ENCODE measurements around the gene MTUS2.

The MTUS2 gene

GRCh38 chr13:28991764-28992163 is 171.6 kb downstream of the MTUS2 start:
- H3K4me2 ChIP-seq (ENCODE audit: low read depth, low read length, poor library complexity, severe bottlenecking), result no peak overlapping the region
- TF ChIP-seq EZH2phosphoT487 (conservative IDR thresholded peaks at IDR 0.05; ENCODE audit: low read length) (no peak), CTCF (IDR thresholded peaks at IDR 0.05; ENCODE audit: insufficient read depth, low read length, poor library complexity, severe bottlenecking) (no peak)
- no peak overlapping the region for H2AFZ ChIP-seq (ENCODE audit: low read depth, low read length, severe bottlenecking)

GRCh38 chr13:29000826-29001225 is 180.7 kb downstream of the MTUS2 start:
- Histone ChIP-seq H3K9ac (ENCODE audit: low read length) (no peak overlapping the region), H3K9me3 (ENCODE audit: insufficient read depth, low read length) (no peaks in the 10 kb centered on the region), H3K4me2 (ENCODE audit: low read depth, low read length, poor library complexity, severe bottlenecking) (no peak overlapping the region), H3K79me2 (ENCODE audit: insufficient read depth, low read length) (no peaks in the 10 kb centered on the region), H3K36me3 (ENCODE audit: low read length) (no peaks in the 10 kb centered on the region), H3K4me3 (ENCODE audit: insufficient read depth, low read length, poor library complexity, severe bottlenecking) (no peak overlapping the region), H2AFZ (ENCODE audit: low read depth, low read length, severe bottlenecking) (no peak overlapping the region), H3K27ac (ENCODE audit: low read depth, low read length) (no peak overlapping the region), H3K9me2 (replicated peaks; ENCODE audit: insufficient read depth, low read length) (no peaks in the 10 kb centered on the region), H3F3A (ENCODE audit: insufficient read depth) (no peaks in the 10 kb centered on the region), H4K20me1 (ENCODE audit: low read depth, low read length) (no peaks in the 10 kb centered on the region), H3K27me3 (ENCODE audit: low read length) (no peaks in the 10 kb centered on the region)
- TF ChIP-seq EZH2phosphoT487 (conservative IDR thresholded peaks at IDR 0.05; ENCODE audit: low read length) (no peak), CTCF (IDR thresholded peaks at IDR 0.05; ENCODE audit: insufficient read depth, low read length, poor library complexity, severe bottlenecking) (no peak)

More at GRCh38 chr13:28991764-28992163, 171.6 kb downstream of the MTUS2 start:
- no peaks in the 10 kb centered on the region for H3K9me2 ChIP-seq (replicated peaks; ENCODE audit: insufficient read depth, low read length)
- H4K20me1 ChIP-seq (ENCODE audit: low read depth, low read length), result no peaks in the 10 kb centered on the region
- H3F3A ChIP-seq (ENCODE audit: insufficient read depth), result no peaks in the 10 kb centered on the region
- no peaks in the 10 kb centered on the region for H3K27me3 ChIP-seq (ENCODE audit: low read length)
- no peaks in the 10 kb centered on the region for H3K79me2 ChIP-seq (ENCODE audit: insufficient read depth, low read length)
- H3K27ac ChIP-seq (ENCODE audit: low read depth, low read length), result no peak overlapping the region
- no peak overlapping the region for H3K9ac ChIP-seq (ENCODE audit: low read length)
- H3K9me3 ChIP-seq (ENCODE audit: insufficient read depth, low read length), result no peaks in the 10 kb centered on the region
- H3K36me3 ChIP-seq (ENCODE audit: low read length), result no peaks in the 10 kb centered on the region
- H3K4me3 ChIP-seq (ENCODE audit: insufficient read depth, low read length, poor library complexity, severe bottlenecking), result no peak overlapping the region

GRCh38 chr13:29005035-29005762 is 185.1 kb downstream of the MTUS2 start:
- H3K27me3 ChIP-seq (ENCODE audit: low read length), result no peaks in the 10 kb centered on the region
- no peak overlapping the region for H3K4me2 ChIP-seq (ENCODE audit: low read depth, low read length, poor library complexity, severe bottlenecking)
- H3K9me2 ChIP-seq (replicated peaks; ENCODE audit: insufficient read depth, low read length), result no peaks in the 10 kb centered on the region
- H3F3A ChIP-seq (ENCODE audit: insufficient read depth), result no peaks in the 10 kb centered on the region
- no peak for TF ChIP-seq CTCF (IDR thresholded peaks at IDR 0.05; ENCODE audit: insufficient read depth, low read length, poor library complexity, severe bottlenecking)
- no peak for TF ChIP-seq EZH2phosphoT487 (conservative IDR thresholded peaks at IDR 0.05; ENCODE audit: low read length)
- H3K9me3 ChIP-seq (ENCODE audit: insufficient read depth, low read length), result no peaks in the 10 kb centered on the region
- H3K9ac ChIP-seq (ENCODE audit: low read length), result no peak overlapping the region
- no peaks in the 10 kb centered on the region for H3K79me2 ChIP-seq (ENCODE audit: insufficient read depth, low read length)
- H3K36me3 ChIP-seq (ENCODE audit: low read length), result no peaks in the 10 kb centered on the region
- H2AFZ ChIP-seq (ENCODE audit: low read depth, low read length, severe bottlenecking), result no peak overlapping the region
- no peak overlapping the region for H3K27ac ChIP-seq (ENCODE audit: low read depth, low read length)
- H3K4me3 ChIP-seq (ENCODE audit: insufficient read depth, low read length, poor library complexity, severe bottlenecking), result no peak overlapping the region
- no peaks in the 10 kb centered on the region for H4K20me1 ChIP-seq (ENCODE audit: low read depth, low read length)

All from SU-DHL-6 (cell line).